ENCODE results near the gene SLC25A20. TPM values are rescaled to one million over a fixed set of nuclear protein-coding genes. Genes with fewer than 3 reads are reported as not detected.
"Not testable (repeated sequence)": the region's sequence is repeated elsewhere in the genome, so short reads cannot be mapped to it uniquely, and the experiment has no call there.

The SLC25A20 gene
- polyA plus RNA-seq, 3 donors from 2014 or later = 100.0 to 254 (median 100) TPM

- Mint-ChIP-seq H3K4me1 (peaks cover 61 to 69% of the 10 kb centered on the region in 2 donors), H3K9me3 (no peaks in the 10 kb centered on the region), H3K27ac (peak overlapping the region; percentile 77 to 96 (median 90)), H3K27me3 (ENCODE audit: low read depth in 3 of 3) (peaks cover 0 to 11% (median 4%) of the 10 kb centered on the region in 3 donors), H3K4me3 (peak overlapping the region; percentile 42 to 84 (median 65)), H3K36me3 (peaks cover 19 to 27% (median 25%) of the 10 kb centered on the region in 3 donors)
- DNase-seq = no peak
These were observed 28.0 kb upstream of the SLC25A20 start for GRCh38 chr3:48926425-48927392.

GRCh38 chr3:48919215-48920138, 20.8 kb upstream of the SLC25A20 start:
- peak overlapping the region; percentile 95 to 99 (median 98) for H3K27ac Mint-ChIP-seq
- no peaks in the 10 kb centered on the region for H3K9me3 Mint-ChIP-seq
- H3K36me3 Mint-ChIP-seq = no peaks in the 10 kb centered on the region
- H3K4me3 Mint-ChIP-seq = peak overlapping the region; percentile 93 to 98 (median 96)
- peak; percentile 73 to 77 (median 76) for DNase-seq
- peaks cover 37 to 38% of the 10 kb centered on the region in 2 donors for H3K4me1 Mint-ChIP-seq
- peaks cover 9 to 20% (median 19%) of the 10 kb centered on the region in 3 donors for H3K27me3 Mint-ChIP-seq (ENCODE audit: low read depth in 3 of 3)

GRCh38 chr3:48918388-48919214, 19.9 kb upstream of the SLC25A20 start, which contains the start of gene ARIH2:
ARIH2 (plus strand) TSS chr3:48918842; CDS start chr3:48927559, 8,717 bp downstream.
- Mint-ChIP-seq H3K4me1 (peaks cover 37 to 38% of the 10 kb centered on the region in 2 donors), H3K9me3 (no peaks in the 10 kb centered on the region), H3K4me3 (peak within 1 kb of the TSS; percentile 95 to 99 (median 97)), H3K27ac (peak within 1 kb of the TSS; percentile 98 to 99 (median 99)), H3K27me3 (ENCODE audit: low read depth in 3 of 3) (peaks cover 9 to 20% (median 19%) of the 10 kb centered on the region in 3 donors), H3K36me3 (no peaks in the 10 kb centered on the region)
- peak; percentile 90 to 93 (median 92) for DNase-seq

GRCh38 chr3:48915296-48915695, 16.6 kb upstream of the SLC25A20 start:
- peaks cover 24 to 27% of the 10 kb centered on the region in 2 donors for H3K4me1 Mint-ChIP-seq
- peak overlapping the region; percentile 34 to 86 (median 78) for H3K27ac Mint-ChIP-seq
- no peak for DNase-seq
- no peaks in the 10 kb centered on the region for H3K36me3 Mint-ChIP-seq
- no peaks in the 10 kb centered on the region for H3K9me3 Mint-ChIP-seq
- H3K27me3 Mint-ChIP-seq (ENCODE audit: low read depth in 3 of 3) = peaks cover 11 to 20% (median 19%) of the 10 kb centered on the region in 3 donors
- H3K4me3 Mint-ChIP-seq = peak overlapping the region in 2 of 5 donors; percentile 17 to 54

- H3K36me3 Mint-ChIP-seq; DNase-seq; H3K9me3 Mint-ChIP-seq; H3K27me3 Mint-ChIP-seq (ENCODE audit: low read depth in 3 of 3); H3K4me1 Mint-ChIP-seq; H3K27ac Mint-ChIP-seq; H3K4me3 Mint-ChIP-seq: not testable (repeated sequence)
These were observed 8.3 kb upstream of the SLC25A20 start for GRCh38 chr3:48907026-48907425.

GRCh38 chr3:48899273-48899672, 591 bp upstream of the SLC25A20 start:
- no peaks in the 10 kb centered on the region for H3K9me3 Mint-ChIP-seq
- peak overlapping the region; percentile 90 to 97 (median 94) for H3K27ac Mint-ChIP-seq
- H3K36me3 Mint-ChIP-seq = peaks cover 0 to 4% (median 3%) of the 10 kb centered on the region in 3 donors
- peak overlapping the region; percentile 93 to 99 (median 96) for H3K4me3 Mint-ChIP-seq
- peaks cover 50 to 53% of the 10 kb centered on the region in 2 donors for H3K4me1 Mint-ChIP-seq
- DNase-seq = peak; percentile 81 to 82 (median 81)
- H3K27me3 Mint-ChIP-seq (ENCODE audit: low read depth in 3 of 3) = peaks cover 6 to 15% (median 6%) of the 10 kb centered on the region in 3 donors

GRCh38 chr3:48897460-48898376, 964 bp downstream of the SLC25A20 start:
- Mint-ChIP-seq H3K4me3 (peak overlapping the region; percentile 93 to 99 (median 96)), H3K27me3 (ENCODE audit: low read depth in 3 of 3) (peaks cover 4 to 15% (median 6%) of the 10 kb centered on the region in 3 donors), H3K36me3 (peaks cover 0 to 4% (median 3%) of the 10 kb centered on the region in 3 donors), H3K27ac (peak overlapping the region; percentile 90 to 97 (median 94)), H3K9me3 (no peaks in the 10 kb centered on the region), H3K4me1 (peaks cover 50 to 53% of the 10 kb centered on the region in 2 donors)
- DNase-seq = peak; percentile 23 to 30 (median 27)

- Mint-ChIP-seq H3K9me3 (no peaks in the 10 kb centered on the region), H3K4me3 (peak overlapping the region; percentile 62 to 95 (median 87)), H3K27me3 (ENCODE audit: low read depth in 3 of 3) (peaks cover 4 to 15% (median 6%) of the 10 kb centered on the region in 3 donors), H3K36me3 (peaks cover 3 to 4% (median 4%) of the 10 kb centered on the region in 3 donors), H3K4me1 (peaks cover 50 to 59% of the 10 kb centered on the region in 2 donors), H3K27ac (peak overlapping the region; percentile 89 to 95 (median 92))
- no peak for DNase-seq
These were observed 1.7 kb downstream of the SLC25A20 start for GRCh38 chr3:48896936-48897335.

- no peak for DNase-seq
- no peaks in the 10 kb centered on the region for H3K9me3 Mint-ChIP-seq
- no peak overlapping the region for H3K4me3 Mint-ChIP-seq
- H3K27ac Mint-ChIP-seq = peak overlapping the region in 4 of 6 donors; percentile 21 to 34 (median 24)
- peaks cover 2 to 15% (median 5%) of the 10 kb centered on the region in 3 donors for H3K27me3 Mint-ChIP-seq (ENCODE audit: low read depth in 3 of 3)
- H3K36me3 Mint-ChIP-seq = peaks cover 3 to 11% (median 4%) of the 10 kb centered on the region in 3 donors
- peaks cover 46 to 51% of the 10 kb centered on the region in 2 donors for H3K4me1 Mint-ChIP-seq
These were observed 4.2 kb downstream of the SLC25A20 start for GRCh38 chr3:48894516-48894915.

GRCh38 chr3:48891606-48892005, 7.1 kb downstream of the SLC25A20 start:
- Mint-ChIP-seq H3K9me3 (no peaks in the 10 kb centered on the region), H3K4me1 (peaks cover 23 to 39% of the 10 kb centered on the region in 2 donors), H3K36me3 (peaks cover 0 to 19% (median under 1%) of the 10 kb centered on the region in 3 donors), H3K27ac (no peak overlapping the region), H3K27me3 (ENCODE audit: low read depth in 3 of 3) (peaks cover 0 to 2% (median 0%) of the 10 kb centered on the region in 3 donors), H3K4me3 (no peak overlapping the region)
- no peak for DNase-seq

- H3K4me1 Mint-ChIP-seq = peaks cover 15 to 43% of the 10 kb centered on the region in 2 donors
- H3K4me3 Mint-ChIP-seq = no peak overlapping the region
- H3K27ac Mint-ChIP-seq = peak overlapping the region in 1 of 6 donors; percentile 46
- DNase-seq = no peak
- peaks cover 0 to 3% (median 0%) of the 10 kb centered on the region in 3 donors for H3K27me3 Mint-ChIP-seq (ENCODE audit: low read depth in 3 of 3)
- H3K36me3 Mint-ChIP-seq = peaks cover 0 to 22% (median 4%) of the 10 kb centered on the region in 3 donors
- H3K9me3 Mint-ChIP-seq = no peaks in the 10 kb centered on the region
These were observed 12.9 kb downstream of the SLC25A20 start for GRCh38 chr3:48885753-48886152.

Measured in immature natural killer cell (primary cell).